Left colon (tissue), 2 donors: ENCODE measurements around the gene PCCA. TPM values are rescaled to one million over a fixed set of nuclear protein-coding genes. Genes with fewer than 3 reads are reported as not detected.
A peak's percentile ranks its signal among the peaks of the same experiment; 100 is the strongest.

Source experiments
- ATAC-seq: fragments of 200-7000 bp; cut with Tn5 transposase; one replicate; pipeline ENCODE4 v1.9.1; 2020; ENCODE audit warnings: mild to moderate bottlenecking, moderate library complexity
- DNase-seq, 2 donors: peaks; one replicate each; pipeline ENCODE4 v3.0.0-alpha.2; 2020
- intact Hi-C, 2 donors: fragments of 100-400 bp; cut with DNase I in 1 of 2; cut with micrococcal nuclease in 1 of 2; formaldehyde crosslinking; loops; one replicate each; pipeline versions ENCODE4 v1.11.2 to v1.14.0; 2022; cut with DNase I, micrococcal nuclease
- total RNA-seq, 2 donors: library from RNA; stranded (reverse); fragmentation: NEBNext Ultra II Directional; extraction: Animal tissue kit (Norgen Biotek cat#: 25700); gene quantifications; one replicate each; pipeline ENCODE4 v1.2.1, GENCODE V29; 2021
- donor health status: DM: no; HTN: no; CAD: no.
- donor health status: DM: yes; HTN: yes; CAD: no.

Gene PCCA
- total RNA-seq, 2 donors from 2014 or later = 84.1 to 99.1 TPM

GRCh38 chr13:100503622-100504021, 414.7 kb downstream of the PCCA start:
- no peak for ATAC-seq
- DNase-seq = no peak
- intact Hi-C loops = loop anchor here in 1 of 2 donors (10.0 kb wide), 1 partner anchor 1049 kb away; no protein-coding TSS in a partner anchor

GRCh38 chr13:100506154-100506553, 417.3 kb downstream of the PCCA start:
- intact Hi-C loops = loop anchor here in 1 of 2 donors (10.0 kb wide), 1 partner anchor 1051 kb away; no protein-coding TSS in a partner anchor
- ATAC-seq = no peak
- no peak for DNase-seq

GRCh38 chr13:100506600-100507422, 417.9 kb downstream of the PCCA start:
- intact Hi-C loops = loop anchor here in 1 of 2 donors (10.0 kb wide), 1 partner anchor 1052 kb away; no protein-coding TSS in a partner anchor
- DNase-seq (no peak), ATAC-seq (peak; percentile 68)

GRCh38 chr13:100508455-100508854, 419.6 kb downstream of the PCCA start:
- ATAC-seq (no peak), DNase-seq (no peak)
- intact Hi-C loops = loop anchor here in 1 of 2 donors (10.0 kb wide), 1 partner anchor 1054 kb away; no protein-coding TSS in a partner anchor

- DNase-seq (no peak), ATAC-seq (no peak)
- intact Hi-C loops = loop anchor here in 1 of 2 donors (10.0 kb wide), 1 partner anchor 1054 kb away; no protein-coding TSS in a partner anchor
These were observed 420.1 kb downstream of the PCCA start for GRCh38 chr13:100508996-100509395.

- DNase-seq (no peak), ATAC-seq (no peak)
- intact Hi-C loops = no loop called here
These were observed 421.5 kb downstream of the PCCA start for GRCh38 chr13:100510208-100510957.

- ATAC-seq = no peak
- intact Hi-C loops = no loop called here
These were observed 422.6 kb downstream of the PCCA start for GRCh38 chr13:100511466-100511865.

GRCh38 chr13:100512422-100512821, 423.5 kb downstream of the PCCA start:
- intact Hi-C loops = no loop called here
- ATAC-seq = no peak
- no peak for DNase-seq

More at GRCh38 chr13:100511466-100511865, 422.6 kb downstream of the PCCA start:
- no peak for DNase-seq

GRCh38 chr13:100513171-100513570, 424.3 kb downstream of the PCCA start:
- DNase-seq (no peak), ATAC-seq (no peak)
- intact Hi-C loops = no loop called here

- DNase-seq (no peak), ATAC-seq (no peak)
- intact Hi-C loops = no loop called here
These were observed 425.2 kb downstream of the PCCA start for GRCh38 chr13:100513987-100514670.

- peak; percentile 69 for ATAC-seq
- peak; percentile 68 to 87 for DNase-seq
- intact Hi-C loops = loop anchor here in 1 of 2 donors (5.0 kb wide), 1 partner anchor 858 kb away; no protein-coding TSS in a partner anchor
These were observed 426.0 kb downstream of the PCCA start for GRCh38 chr13:100514788-100515409.

GRCh38 chr13:100515410-100515800, 426.5 kb downstream of the PCCA start:
- intact Hi-C loops = loop anchor here in 1 of 2 donors (5.0 kb wide), 1 partner anchor 858 kb away; no protein-coding TSS in a partner anchor
- no peak for DNase-seq
- ATAC-seq = no peak

- DNase-seq = peak; percentile 63 to 65
- ATAC-seq = peak; percentile 88
- intact Hi-C loops = loop anchor here in 1 of 2 donors (5.0 kb wide), 1 partner anchor 860 kb away; no protein-coding TSS in a partner anchor
These were observed 428.2 kb downstream of the PCCA start for GRCh38 chr13:100517135-100517534.

GRCh38 chr13:100517728-100518127, 428.8 kb downstream of the PCCA start:
- ATAC-seq = peak; percentile 31
- DNase-seq = no peak
- intact Hi-C loops = loop anchor here in 1 of 2 donors (5.0 kb wide), 1 partner anchor 860 kb away; no protein-coding TSS in a partner anchor

- DNase-seq = no peak
- ATAC-seq = peak; percentile 9
- intact Hi-C loops = loop anchor here in 1 of 2 donors (5.0 kb wide), 1 partner anchor 861 kb away; no protein-coding TSS in a partner anchor
These were observed 429.6 kb downstream of the PCCA start for GRCh38 chr13:100518394-100519062.

GRCh38 chr13:100519626-100520025, 430.7 kb downstream of the PCCA start:
- no peak for ATAC-seq
- DNase-seq = no peak
- intact Hi-C loops = loop anchor here in 1 of 2 donors (5.0 kb wide), 1 partner anchor 862 kb away; no protein-coding TSS in a partner anchor
